ENCODE measurements around the gene PRR19.

Gene PRR19

DNA sequence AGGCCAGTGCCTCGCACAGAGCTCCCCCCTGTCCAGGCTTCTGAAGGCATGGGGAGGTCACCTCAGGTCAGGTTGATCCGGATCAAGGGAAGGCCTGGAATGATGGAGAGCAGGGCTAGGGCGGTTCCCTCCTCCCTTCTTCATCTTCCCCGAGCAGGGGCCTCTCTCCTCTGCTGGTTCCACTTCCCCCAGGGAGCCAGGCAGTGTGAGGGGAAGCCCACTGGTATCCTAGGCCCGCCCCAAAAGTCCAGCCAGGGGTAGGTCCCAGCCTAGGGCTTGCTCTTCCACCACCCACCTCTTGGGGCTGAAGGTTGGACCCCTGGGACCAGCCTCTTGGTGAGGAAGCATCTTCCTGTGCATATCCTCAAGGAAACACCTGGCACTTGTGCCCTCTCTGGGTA is 16.4 kb upstream of the PRR19 start:
- H3K4me1 Mint-ChIP-seq (ENCODE audit: low read depth): peaks cover 24% of the 10 kb centered on the region
- H3K4me3 Mint-ChIP-seq: peak overlapping the region; percentile 99

DNA sequence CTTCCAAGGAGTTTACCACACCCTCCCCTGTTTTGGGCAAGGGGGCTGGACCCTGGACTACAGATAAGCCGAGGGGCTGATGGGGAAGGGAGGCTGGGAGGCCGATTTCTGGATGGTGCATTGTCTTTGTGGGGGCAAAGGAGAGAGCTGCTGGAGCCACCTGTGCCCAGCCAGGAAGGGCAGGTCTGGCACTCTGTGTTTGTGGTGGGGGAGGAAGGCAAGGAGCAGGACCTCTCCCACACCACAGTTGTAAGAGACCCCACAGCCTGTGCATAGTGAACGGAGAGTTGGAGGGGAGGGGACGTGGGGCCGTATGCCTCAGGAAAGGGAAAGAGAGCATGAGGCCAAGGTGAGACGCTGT is 16.0 kb upstream of the PRR19 start:
- Mint-ChIP-seq H3K4me1 (ENCODE audit: low read depth) (peaks cover 24% of the 10 kb centered on the region), H3K27ac (peak overlapping the region; percentile 56)

More for the DNA sequence above, 16.4 kb upstream of the PRR19 start:
- Mint-ChIP-seq H3K9me3 (no peaks in the 10 kb centered on the region), H3K27ac (peak overlapping the region; percentile 97), H3K36me3 (ENCODE audit: low read depth) (peaks cover 10% of the 10 kb centered on the region), H3K27me3 (ENCODE audit: low read depth) (no peaks in the 10 kb centered on the region)

DNA sequence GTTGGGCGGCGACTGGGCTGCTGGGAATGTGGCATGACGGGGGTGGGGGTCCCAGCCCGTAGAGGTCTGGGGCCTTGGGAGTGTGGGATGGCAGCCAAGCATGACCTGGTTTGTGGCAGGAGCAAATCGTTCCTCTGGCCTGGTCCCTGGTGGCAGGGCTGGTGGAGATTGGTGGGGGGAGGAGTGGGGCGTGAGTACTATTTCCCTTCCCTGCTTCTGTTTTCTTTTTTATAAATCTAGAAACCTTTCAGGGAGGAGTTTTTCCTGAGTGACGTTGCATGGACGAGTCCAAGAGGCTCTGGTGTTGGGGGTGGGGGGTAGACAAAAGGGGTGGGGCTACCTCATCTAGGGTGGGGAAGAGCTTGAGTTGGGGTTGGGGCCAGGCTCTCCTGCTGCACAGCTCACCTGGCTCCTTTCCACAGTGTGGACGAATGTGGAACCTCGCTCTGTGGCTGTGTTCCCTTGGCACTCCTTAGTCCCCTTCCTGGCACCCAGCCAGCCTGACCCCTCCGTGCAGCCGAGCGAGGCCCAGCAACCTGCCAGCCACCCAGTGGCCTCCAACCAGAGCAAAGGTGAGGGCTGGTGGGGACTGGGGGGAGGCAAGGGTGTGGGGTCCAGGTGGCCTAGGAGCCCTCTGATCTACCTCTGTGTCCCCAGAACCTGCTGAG is 15.4 kb upstream of the PRR19 start:
- no peak overlapping the region for H3K4me3 Mint-ChIP-seq
- peaks cover 24% of the 10 kb centered on the region for H3K4me1 Mint-ChIP-seq (ENCODE audit: low read depth)
- H3K36me3 Mint-ChIP-seq (ENCODE audit: low read depth): peaks cover 10% of the 10 kb centered on the region

More for the DNA sequence above, 16.0 kb upstream of the PRR19 start:
- Mint-ChIP-seq H3K36me3 (ENCODE audit: low read depth) (peaks cover 10% of the 10 kb centered on the region), H3K4me3 (peak overlapping the region; percentile 99), H3K27me3 (ENCODE audit: low read depth) (no peaks in the 10 kb centered on the region), H3K9me3 (no peaks in the 10 kb centered on the region)

DNA sequence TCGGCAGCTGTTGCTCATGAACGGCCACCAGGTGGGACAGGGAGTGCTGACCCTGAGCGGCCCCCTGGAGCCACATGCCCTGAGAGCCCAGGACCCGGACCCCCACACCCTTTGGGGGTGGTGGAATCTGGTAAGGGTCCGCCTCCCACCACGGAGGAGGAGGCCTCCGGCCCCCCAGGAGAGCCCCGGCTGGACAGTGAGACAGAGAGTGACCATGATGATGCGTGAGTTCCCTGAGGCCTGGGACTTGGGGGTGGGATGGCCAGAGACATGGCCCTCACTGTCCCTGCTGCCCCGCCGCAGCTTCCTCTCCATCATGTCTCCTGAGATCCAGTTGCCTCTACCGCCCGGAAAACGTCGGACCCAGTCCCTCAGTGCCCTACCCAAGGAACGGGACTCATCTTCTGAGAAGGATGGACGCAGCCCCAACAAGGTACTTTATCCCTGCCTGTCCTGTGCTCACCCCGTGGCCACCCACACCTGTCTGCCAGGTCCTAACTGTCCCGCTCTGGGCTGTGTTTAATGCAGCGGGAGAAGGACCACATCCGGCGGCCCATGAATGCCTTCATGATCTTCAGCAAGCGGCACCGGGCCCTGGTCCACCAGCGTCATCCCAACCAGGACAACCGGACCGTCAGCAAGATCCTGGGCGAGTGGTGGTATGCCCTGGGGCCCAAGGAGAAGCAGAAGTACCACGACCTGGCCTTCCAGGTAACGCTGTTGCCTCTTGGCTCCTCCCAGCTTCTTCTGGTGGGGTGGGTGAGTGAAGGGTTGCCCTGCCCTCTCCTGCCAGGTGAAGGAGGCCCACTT is 14.7 kb upstream of the PRR19 start:
- peaks cover 14% of the 10 kb centered on the region for H3K36me3 Mint-ChIP-seq (ENCODE audit: low read depth)
- H3K4me1 Mint-ChIP-seq (ENCODE audit: low read depth): peaks cover 22% of the 10 kb centered on the region
- no peaks in the 10 kb centered on the region for H3K27me3 Mint-ChIP-seq (ENCODE audit: low read depth)
- no peaks in the 10 kb centered on the region for H3K9me3 Mint-ChIP-seq
- H3K4me3 Mint-ChIP-seq: no peak overlapping the region
- H3K27ac Mint-ChIP-seq: no peak overlapping the region

More for the DNA sequence above, 15.4 kb upstream of the PRR19 start:
- no peaks in the 10 kb centered on the region for H3K9me3 Mint-ChIP-seq
- no peaks in the 10 kb centered on the region for H3K27me3 Mint-ChIP-seq (ENCODE audit: low read depth)
- H3K27ac Mint-ChIP-seq: peak overlapping the region; percentile 56

DNA sequence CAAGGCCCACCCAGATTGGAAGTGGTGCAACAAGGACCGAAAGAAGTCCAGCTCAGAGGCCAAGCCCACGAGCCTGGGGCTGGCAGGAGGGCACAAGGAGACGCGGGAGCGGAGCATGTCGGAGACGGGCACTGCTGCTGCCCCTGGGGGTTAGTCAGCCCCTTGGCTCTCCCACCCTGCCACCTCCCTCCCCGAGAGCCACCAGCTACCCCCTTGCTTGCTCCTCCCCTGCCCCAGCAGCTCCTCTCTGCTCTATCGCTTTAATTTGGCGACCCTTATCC is 14.2 kb upstream of the PRR19 start:
- H3K4me3 Mint-ChIP-seq: no peak overlapping the region
- peaks cover 19% of the 10 kb centered on the region for H3K4me1 Mint-ChIP-seq (ENCODE audit: low read depth)
- peaks cover 14% of the 10 kb centered on the region for H3K36me3 Mint-ChIP-seq (ENCODE audit: low read depth)
- no peaks in the 10 kb centered on the region for H3K9me3 Mint-ChIP-seq
- H3K27ac Mint-ChIP-seq: no peak overlapping the region
- no peaks in the 10 kb centered on the region for H3K27me3 Mint-ChIP-seq (ENCODE audit: low read depth)

DNA sequence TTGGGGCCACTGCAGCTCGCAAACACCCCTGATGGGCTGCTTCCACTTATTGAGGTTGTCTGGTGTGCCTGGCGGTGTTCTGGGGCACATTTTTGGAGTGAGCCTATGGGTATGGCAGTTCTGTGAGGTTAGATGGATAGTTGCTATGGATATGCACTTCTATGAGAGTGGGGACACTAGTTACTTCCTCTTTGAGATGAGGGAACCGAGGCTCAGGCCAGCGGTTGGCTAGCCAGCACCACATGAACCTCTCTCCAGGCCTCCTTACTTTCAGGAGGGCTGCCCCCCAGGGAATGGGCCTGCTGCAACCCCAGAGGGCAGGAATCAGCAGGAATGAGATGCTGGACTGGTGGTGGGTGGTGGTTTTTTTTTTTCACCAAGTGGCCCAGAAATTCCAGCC is 13.5 kb upstream of the PRR19 start:
- Mint-ChIP-seq H3K36me3 (ENCODE audit: low read depth) (peaks cover 17% of the 10 kb centered on the region), H3K4me3 (no peak overlapping the region), H3K27ac (no peak overlapping the region), H3K4me1 (ENCODE audit: low read depth) (peaks cover 19% of the 10 kb centered on the region), H3K9me3 (no peaks in the 10 kb centered on the region), H3K27me3 (ENCODE audit: low read depth) (no peaks in the 10 kb centered on the region)

DNA sequence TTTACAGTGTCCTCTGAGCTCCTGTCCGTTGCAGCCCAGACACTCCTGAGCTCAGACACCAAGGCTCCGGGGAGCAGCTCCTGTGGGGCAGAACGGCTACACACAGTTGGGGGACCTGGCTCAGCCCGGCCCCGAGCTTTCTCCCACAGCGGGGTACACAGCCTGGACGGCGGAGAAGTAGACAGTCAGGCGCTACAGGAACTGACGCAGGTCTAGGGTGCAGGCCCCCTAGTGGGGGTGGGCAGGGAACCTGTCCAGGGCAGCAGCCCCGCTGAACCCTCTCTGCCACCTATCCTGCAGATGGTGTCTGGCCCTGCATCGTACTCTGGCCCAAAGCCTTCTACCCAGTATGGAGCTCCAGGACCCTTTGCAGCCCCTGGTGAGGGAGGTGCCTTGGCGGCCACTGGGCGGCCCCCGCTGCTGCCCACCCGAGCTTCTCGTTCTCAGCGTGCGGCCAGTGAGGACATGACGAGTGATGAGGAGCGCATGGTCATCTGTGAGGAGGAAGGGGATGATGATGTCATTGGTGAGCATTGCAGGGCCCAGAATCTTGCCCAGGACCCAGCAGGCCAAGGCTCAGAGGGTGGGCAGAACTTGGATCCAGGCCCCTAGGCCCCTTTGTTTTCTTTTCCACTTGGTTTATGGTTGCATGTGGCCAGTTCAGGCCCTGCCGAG is 12.9 kb upstream of the PRR19 start:
- H3K27me3 Mint-ChIP-seq (ENCODE audit: low read depth): no peaks in the 10 kb centered on the region
- H3K4me3 Mint-ChIP-seq: no peak overlapping the region
- H3K9me3 Mint-ChIP-seq: no peaks in the 10 kb centered on the region
- peaks cover 19% of the 10 kb centered on the region for H3K4me1 Mint-ChIP-seq (ENCODE audit: low read depth)
- H3K36me3 Mint-ChIP-seq (ENCODE audit: low read depth): peaks cover 22% of the 10 kb centered on the region
- H3K27ac Mint-ChIP-seq: no peak overlapping the region

DNA sequence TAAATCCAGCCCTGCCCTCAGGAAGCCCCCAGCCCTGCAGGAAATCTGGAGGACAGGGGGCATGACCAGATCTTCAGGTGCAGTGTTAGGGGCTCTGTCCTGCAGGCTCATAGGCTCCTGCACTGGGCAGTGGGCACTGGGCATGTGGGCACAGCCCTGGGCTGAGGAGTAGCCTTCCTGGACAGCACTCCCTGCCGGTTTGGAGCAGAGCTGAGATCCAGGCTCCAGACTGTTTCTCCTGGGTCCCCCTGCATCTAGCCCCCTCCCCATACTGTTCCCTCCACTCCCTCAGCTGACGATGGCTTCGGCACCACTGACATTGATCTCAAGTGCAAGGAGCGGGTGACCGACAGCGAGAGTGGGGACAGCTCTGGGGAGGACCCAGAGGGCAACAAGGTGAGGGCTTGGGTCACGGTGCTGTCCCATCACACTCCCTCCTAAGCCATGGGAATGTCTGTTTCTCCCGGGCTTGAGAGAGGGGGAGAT is 12.3 kb upstream of the PRR19 start:
- Mint-ChIP-seq H3K36me3 (ENCODE audit: low read depth) (peaks cover 24% of the 10 kb centered on the region), H3K27ac (no peak overlapping the region), H3K9me3 (no peaks in the 10 kb centered on the region), H3K4me3 (no peak overlapping the region), H3K4me1 (ENCODE audit: low read depth) (peaks cover 19% of the 10 kb centered on the region), H3K27me3 (ENCODE audit: low read depth) (no peaks in the 10 kb centered on the region)

DNA sequence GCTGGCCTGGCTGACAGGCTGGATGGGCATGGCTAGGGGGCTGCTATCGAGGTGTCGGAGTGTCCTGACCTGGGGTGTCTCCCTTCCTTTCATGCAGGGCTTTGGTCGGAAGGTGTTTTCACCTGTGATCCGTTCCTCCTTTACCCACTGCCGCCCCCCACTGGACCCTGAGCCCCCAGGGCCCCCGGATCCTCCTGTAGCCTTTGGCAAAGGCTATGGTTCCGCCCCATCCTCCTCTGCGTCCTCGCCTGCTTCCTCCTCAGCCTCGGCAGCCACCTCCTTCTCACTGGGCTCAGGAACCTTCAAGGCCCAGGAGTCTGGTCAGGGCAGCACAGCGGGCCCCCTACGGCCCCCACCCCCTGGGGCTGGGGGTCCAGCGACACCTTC is 11.8 kb upstream of the PRR19 start:
- Mint-ChIP-seq H3K27me3 (ENCODE audit: low read depth) (no peaks in the 10 kb centered on the region), H3K4me3 (no peak overlapping the region), H3K9me3 (no peaks in the 10 kb centered on the region), H3K4me1 (ENCODE audit: low read depth) (peaks cover 14% of the 10 kb centered on the region), H3K36me3 (ENCODE audit: low read depth) (peaks cover 22% of the 10 kb centered on the region), H3K27ac (no peak overlapping the region)

DNA sequence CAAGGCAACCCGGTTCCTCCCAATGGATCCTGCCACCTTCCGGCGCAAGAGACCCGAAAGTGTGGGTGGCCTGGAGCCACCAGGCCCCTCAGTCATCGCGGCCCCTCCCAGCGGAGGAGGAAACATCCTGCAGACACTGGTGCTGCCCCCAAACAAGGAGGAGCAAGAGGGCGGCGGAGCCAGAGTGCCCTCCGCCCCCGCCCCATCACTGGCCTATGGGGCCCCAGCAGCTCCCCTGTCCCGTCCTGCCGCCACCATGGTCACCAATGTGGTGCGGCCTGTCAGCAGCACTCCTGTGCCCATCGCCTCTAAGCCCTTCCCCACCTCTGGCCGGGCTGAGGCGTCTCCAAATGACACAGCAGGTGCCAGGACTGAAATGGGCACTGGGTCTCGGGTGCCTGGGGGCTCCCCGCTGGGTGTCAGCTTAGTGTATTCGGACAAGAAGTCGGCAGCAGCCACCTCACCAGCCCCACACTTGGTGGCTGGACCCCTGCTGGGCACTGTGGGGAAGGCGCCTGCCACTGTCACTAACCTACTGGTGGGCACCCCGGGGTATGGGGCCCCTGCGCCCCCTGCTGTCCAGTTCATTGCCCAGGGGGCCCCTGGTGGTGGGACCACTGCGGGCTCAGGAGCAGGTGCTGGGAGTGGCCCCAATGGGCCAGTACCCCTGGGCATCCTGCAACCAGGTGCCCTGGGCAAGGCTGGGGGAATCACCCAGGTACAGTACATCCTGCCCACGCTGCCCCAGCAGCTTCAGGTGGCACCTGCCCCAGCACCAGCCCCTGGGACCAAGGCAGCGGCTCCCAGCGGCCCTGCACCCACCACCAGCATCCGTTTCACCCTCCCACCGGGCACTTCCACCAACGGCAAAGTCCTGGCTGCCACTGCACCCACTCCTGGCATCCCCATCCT is 11.2 kb upstream of the PRR19 start:
- Mint-ChIP-seq H3K4me1 (ENCODE audit: low read depth) (peaks cover 10% of the 10 kb centered on the region), H3K27ac (no peak overlapping the region), H3K9me3 (no peaks in the 10 kb centered on the region), H3K4me3 (no peak overlapping the region), H3K27me3 (ENCODE audit: low read depth) (no peaks in the 10 kb centered on the region), H3K36me3 (ENCODE audit: low read depth) (peaks cover 24% of the 10 kb centered on the region)

DNA sequence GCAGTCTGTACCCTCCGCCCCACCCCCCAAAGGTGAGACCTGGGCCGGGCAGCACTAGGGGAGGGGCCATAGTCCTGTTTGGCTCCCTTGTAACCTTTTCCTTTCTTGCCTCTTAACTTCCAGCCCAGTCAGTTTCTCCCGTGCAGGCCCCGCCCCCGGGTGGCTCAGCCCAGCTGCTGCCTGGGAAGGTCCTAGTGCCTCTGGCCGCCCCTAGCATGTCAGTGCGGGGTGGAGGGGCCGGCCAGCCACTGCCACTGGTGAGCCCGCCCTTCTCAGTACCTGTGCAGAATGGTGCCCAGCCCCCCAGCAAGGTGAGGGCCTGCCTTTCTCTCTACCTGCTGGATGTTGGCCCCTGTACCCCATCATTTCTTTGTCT is 10.5 kb upstream of the PRR19 start:
- no peaks in the 10 kb centered on the region for H3K9me3 Mint-ChIP-seq
- no peak overlapping the region for H3K27ac Mint-ChIP-seq
- no peak overlapping the region for H3K4me3 Mint-ChIP-seq
- H3K27me3 Mint-ChIP-seq (ENCODE audit: low read depth): no peaks in the 10 kb centered on the region
- peaks cover 26% of the 10 kb centered on the region for H3K36me3 Mint-ChIP-seq (ENCODE audit: low read depth)
- peaks cover 8% of the 10 kb centered on the region for H3K4me1 Mint-ChIP-seq (ENCODE audit: low read depth)

DNA sequence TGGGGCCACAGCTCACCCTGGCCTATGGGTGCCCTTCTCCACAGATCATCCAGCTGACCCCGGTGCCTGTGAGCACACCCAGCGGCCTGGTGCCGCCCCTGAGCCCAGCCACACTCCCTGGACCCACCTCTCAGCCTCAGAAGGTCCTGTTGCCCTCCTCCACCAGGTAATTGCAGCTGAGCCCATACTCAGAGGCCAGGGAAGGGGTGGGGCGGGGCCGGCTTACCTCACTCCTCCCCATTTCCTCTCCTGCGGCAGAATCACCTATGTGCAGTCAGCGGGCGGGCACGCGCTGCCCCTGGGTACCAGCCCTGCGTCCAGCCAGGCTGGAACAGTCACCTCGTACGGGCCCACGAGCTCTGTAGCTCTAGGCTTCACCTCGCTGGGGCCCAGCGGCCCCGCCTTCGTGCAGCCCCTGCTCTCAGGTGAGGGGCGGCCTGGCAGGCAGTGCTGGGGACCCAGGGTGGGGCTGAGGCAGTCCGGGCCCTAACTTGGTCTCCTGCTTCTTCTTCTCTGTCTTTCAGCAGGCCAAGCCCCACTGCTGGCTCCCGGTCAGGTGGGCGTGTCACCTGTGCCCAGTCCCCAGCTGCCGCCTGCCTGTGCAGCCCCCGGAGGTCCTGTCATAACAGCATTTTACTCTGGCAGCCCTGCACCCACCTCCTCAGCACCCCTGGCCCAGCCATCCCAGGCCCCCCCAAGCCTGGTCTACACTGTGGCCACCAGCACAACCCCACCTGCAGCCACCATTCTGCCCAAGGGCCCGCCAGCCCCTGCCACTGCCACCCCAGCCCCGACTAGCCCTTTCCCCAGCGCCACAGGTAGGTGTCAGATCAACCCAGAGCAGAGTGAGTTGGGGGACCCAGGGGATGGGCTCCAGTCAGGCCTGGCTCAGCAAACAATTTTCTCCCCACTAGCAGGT is 9.6 kb upstream of the PRR19 start:
- peaks cover 27% of the 10 kb centered on the region for H3K36me3 Mint-ChIP-seq (ENCODE audit: low read depth)
- no peak overlapping the region for H3K27ac Mint-ChIP-seq
- H3K4me1 Mint-ChIP-seq (ENCODE audit: low read depth): peaks cover 8% of the 10 kb centered on the region
- no peaks in the 10 kb centered on the region for H3K27me3 Mint-ChIP-seq (ENCODE audit: low read depth)
- H3K9me3 Mint-ChIP-seq: no peaks in the 10 kb centered on the region
- no peak overlapping the region for H3K4me3 Mint-ChIP-seq

DNA sequence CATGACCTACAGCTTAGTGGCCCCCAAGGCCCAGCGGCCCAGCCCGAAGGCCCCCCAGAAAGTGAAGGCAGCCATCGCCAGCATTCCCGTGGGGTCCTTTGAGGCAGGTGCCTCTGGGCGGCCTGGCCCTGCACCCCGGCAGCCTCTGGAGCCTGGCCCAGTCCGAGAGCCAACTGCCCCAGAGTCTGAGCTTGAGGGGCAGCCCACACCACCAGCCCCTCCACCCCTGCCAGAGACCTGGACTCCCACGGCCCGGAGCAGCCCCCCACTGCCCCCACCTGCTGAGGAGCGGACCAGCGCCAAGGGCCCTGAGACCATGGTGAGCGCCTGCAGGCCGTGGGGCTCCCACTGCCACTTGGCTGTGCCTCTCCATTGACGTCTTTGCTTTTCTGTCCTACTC is 9.0 kb upstream of the PRR19 start:
- Mint-ChIP-seq H3K9me3 (no peaks in the 10 kb centered on the region), H3K36me3 (ENCODE audit: low read depth) (peaks cover 24% of the 10 kb centered on the region), H3K27ac (no peak overlapping the region)

More for the DNA sequence above, 9.0 kb upstream of the PRR19 start:
- Mint-ChIP-seq H3K4me3 (no peak overlapping the region), H3K27me3 (ENCODE audit: low read depth) (no peaks in the 10 kb centered on the region), H3K4me1 (ENCODE audit: low read depth) (peaks cover 8% of the 10 kb centered on the region)
